GM10248 (cell line): ENCODE results near the gene FOXR1.

ENCODE experiments used
- CTCF ChIA-PET: fragments of 300-600 bp; sonication (Branson Sonifier 250); formaldehyde crosslinking; extraction: SDS; loops from one replicate; lab custom pipeline; 2021; ENCODE audit warnings: antibody characterized with exemption; lab: Yijun Ruan, JAX
- POLR2A ChIA-PET: fragments of 350-650 bp; sonication (Branson Sonifier 250); formaldehyde crosslinking; extraction: SDS; loops from one replicate; lab custom pipeline; 2020; ENCODE audit warnings: antibody characterized with exemption; lab: Yijun Ruan, JAX
- DNase-seq: peaks from one replicate; pipeline ENCODE4 v3.0.0; 2012; ENCODE audit errors: extremely low spot score
- TF ChIP-seq, protein P1 (sequence below): IDR thresholded peaks from 2 replicates; pipeline ENCODE4 v1.5.1; 2012; ENCODE audit warnings: mild to moderate bottlenecking, low read depth; ENCODE audit errors: extremely low read depth, missing control alignments, control extremely low read depth

The FOXR1 gene

DNA sequence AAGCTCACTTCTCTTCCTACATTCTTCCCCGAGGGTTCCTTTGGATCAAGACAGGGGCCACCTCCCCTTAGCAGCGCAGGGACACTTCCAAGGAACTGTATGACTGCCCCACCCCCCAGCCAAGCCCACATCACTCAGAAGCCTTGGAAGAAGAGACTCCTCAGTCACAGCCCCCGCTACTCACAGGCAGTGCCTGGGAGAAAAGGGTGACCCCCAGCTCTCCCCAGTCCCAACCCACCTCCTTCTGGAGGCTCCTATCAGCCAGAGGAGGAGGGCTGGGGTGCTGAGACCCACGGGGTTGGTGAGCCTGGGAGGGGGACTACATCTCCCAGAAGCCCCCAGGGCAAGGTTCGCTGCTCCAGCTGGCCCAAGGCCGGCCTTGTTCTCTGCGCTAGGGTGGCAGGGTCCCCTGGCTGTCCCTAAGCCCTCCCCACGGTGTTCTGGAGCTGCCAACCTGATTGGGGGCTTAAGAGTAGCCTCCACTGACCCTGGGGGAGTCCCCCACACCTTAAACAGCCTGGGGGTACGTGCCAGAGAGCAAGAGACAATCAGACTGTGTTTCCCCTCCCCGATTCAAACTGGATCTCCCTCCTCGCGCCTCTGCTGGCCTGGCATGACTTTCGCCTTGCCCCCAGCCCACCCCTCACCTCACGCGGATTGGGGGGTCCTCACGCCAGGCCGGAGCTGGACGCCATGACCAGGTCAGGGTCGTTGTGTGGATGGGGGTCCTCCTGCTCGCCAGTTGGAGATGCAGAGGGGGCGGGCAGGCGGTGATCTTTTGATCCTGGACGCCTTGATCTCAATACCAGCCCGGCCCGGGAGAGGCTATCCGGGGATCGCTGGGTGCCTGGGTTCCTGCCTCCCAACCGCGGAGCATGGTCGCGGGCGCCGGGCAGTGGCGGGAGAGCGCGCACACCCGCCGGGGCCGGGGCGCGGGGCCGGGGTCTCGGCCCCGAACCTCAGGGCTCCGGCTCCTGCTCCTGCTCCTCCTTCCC lies 46.7 kb upstream of the FOXR1 start:
- peak; percentile 76 for DNase-seq
- POLR2A ChIA-PET, result interaction anchor here (0.6 to 1.9 kb wide), 2 partner anchors 30 to 170 kb away, joined by 4 to 5 read pairs; a partner anchor contains a TSS
- TF ChIP-seq, protein P1, sequence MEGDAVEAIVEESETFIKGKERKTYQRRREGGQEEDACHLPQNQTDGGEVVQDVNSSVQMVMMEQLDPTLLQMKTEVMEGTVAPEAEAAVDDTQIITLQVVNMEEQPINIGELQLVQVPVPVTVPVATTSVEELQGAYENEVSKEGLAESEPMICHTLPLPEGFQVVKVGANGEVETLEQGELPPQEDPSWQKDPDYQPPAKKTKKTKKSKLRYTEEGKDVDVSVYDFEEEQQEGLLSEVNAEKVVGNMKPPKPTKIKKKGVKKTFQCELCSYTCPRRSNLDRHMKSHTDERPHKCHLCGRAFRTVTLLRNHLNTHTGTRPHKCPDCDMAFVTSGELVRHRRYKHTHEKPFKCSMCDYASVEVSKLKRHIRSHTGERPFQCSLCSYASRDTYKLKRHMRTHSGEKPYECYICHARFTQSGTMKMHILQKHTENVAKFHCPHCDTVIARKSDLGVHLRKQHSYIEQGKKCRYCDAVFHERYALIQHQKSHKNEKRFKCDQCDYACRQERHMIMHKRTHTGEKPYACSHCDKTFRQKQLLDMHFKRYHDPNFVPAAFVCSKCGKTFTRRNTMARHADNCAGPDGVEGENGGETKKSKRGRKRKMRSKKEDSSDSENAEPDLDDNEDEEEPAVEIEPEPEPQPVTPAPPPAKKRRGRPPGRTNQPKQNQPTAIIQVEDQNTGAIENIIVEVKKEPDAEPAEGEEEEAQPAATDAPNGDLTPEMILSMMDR, result no peak
- CTCF ChIA-PET, result interaction anchor here (0.7 to 3.6 kb wide), 16 partner anchors 9 to 236 kb away, joined by 3 to 53 read pairs (median 4); partner anchors contain the start of gene DDX6

DNA sequence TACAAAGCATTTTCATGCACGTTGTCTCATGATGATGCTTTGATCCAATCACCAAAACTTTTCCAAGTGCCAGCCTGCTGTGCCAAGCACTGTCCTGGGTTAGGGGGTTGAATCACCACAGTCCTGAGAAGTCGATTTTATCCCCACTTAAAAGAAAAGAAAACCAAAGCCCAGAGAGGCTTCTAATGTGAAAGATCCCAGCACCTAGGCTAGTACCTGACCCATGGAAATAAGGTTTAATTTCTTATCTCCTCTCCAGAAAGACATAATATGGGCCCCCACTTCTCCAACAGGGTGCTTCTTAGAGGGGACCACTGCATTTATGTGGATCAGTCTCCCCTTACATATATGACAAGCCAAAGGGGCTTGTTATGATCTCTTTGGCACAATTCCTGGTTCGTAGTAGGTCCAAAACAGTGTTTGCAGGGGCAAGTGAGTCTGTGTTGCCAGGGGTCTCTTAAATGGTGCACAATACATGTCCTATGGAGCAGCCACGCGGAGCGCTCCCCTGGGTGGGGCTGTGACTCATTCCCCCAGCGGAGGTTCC lies 43.9 kb upstream of the FOXR1 start:
- CTCF ChIA-PET, result interaction anchor here (0.7 to 3.5 kb wide), 12 partner anchors 12 to 267 kb away, joined by 3 to 13 read pairs (median 4); partner anchors contain the start of gene CXCR5
- no peak for DNase-seq
- TF ChIP-seq, protein P1, result no peak
- POLR2A ChIA-PET, result no interaction called here

DNA sequence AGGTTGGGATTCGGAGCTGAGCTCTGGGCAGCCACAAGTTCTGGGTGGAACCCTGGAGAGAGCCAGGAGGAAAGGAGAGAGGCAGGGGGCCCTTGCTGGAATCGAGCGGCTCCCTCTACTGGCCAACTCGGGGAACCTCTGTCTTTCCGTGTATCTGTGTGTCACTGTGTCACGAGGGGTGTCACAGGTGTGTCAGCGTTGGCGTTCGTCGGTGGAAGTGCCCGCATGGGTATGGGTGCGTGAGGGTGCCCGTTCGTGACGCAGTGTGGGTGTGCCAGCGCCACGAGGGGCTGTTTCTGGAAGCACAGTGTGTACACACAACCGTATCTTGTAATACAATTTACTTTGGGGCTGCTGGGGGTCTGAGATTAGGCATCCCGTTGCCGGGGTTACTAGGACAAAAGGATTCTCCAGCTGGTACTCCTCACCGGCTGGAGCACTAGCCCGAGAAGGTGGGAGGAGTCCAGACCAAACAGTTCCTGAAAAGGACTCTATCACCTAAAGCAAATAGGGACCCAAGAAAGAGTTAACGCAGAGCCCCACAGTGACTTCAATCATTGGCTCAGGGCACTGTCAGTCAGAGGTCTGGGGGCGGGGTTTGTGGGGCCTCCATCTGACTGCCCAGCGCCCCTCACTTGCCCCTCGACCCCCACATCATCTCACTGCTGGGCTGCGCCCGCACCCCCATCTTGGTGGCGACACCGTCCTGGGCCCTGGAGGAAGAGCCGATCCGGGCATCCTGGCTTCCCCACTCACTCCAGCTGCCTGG lies 43.3 kb upstream of the FOXR1 start:
- TF ChIP-seq, protein P1, result peak; percentile 82
- peak; percentile 95 for DNase-seq
- CTCF ChIA-PET, result interaction anchor here (0.7 to 3.5 kb wide), 16 partner anchors 11 to 268 kb away, joined by 3 to 13 read pairs (median 4); partner anchors contain the start of genes CXCR5 and UPK2
- POLR2A ChIA-PET, result interaction anchor here (0.6 kb wide), 1 partner anchor 414 kb away, joined by 4 read pairs; no protein-coding TSS in a partner anchor

DNA sequence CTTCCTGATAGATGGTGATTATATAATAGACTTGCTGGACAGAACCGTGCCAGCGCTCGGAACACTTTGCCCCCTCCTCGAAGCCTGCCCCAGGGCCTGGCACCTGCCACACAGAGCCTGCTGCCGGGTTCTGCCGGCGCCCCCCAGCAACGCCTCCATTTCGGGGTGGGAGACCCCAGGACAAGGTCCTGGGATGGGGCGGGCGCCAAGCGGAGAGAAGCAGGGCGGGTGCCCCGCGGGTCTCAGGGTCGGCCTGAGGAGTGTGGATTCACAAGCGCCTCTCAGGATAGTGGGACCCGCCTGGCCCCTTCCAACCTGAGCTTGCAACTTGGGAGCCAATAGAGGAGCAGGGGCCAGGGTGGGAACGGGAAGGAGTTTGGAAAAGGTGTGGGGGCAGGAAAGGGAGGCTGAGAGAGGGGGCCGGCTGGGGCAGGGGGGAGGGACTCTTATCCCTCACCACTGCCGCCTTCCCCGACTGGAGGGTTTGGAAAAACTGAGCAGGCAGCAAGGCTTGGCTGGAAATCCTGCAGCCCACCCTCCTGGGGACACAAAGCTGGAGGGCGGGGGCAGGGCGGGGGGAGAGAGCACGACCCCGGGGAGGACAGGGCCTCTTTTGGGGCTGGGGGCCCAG lies 42.6 kb upstream of the FOXR1 start:
- ChIA-PET CTCF (interaction anchor here (1.0 to 3.5 kb wide), 16 partner anchors 10 to 271 kb away, joined by 3 to 45 read pairs (median 4); partner anchors contain the start of genes CENATAC, CXCR5 and UPK2), POLR2A (interaction anchor here (0.6 kb wide), 1 partner anchor 413 kb away, joined by 4 read pairs; no protein-coding TSS in a partner anchor)
- TF ChIP-seq, protein P1, result no peak
- DNase-seq, result no peak

DNA sequence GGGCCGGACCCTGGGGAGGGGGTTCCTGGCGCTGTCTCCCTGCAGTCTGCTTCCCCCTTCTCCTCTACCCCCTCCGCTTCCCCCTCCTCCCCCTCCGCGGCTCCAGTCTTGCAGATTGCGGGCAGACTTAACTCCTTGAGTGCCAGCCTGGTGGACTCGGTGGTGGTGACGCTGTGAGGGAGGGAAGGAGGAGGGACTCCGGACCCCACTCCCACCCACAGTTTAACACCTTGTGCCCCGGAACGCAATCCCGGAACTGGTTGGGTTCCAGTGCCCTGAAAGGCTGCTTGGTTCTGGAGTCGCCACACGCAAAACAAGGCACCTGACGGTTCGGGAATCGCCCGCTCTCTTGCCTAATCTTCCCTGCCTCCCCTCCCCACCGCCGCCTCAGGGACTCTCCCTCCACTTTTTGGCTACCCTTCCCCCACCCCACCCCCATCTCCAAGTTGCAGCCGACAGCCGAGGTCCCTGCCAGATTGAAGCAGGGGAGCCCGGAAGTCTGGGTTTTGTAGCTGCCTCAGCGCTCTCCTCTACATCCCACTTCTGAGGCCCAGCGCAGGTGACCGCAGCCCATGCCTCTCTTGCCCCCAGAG lies 42.0 kb upstream of the FOXR1 start:
- TF ChIP-seq, protein P1, result no peak
- ChIA-PET CTCF (interaction anchor here (0.6 to 3.6 kb wide), 36 partner anchors 8 to 325 kb away, joined by 3 to 45 read pairs (median 4); partner anchors contain the start of genes CENATAC, CXCR5 and UPK2), POLR2A (interaction anchor here (0.6 to 1.0 kb wide), 3 partner anchors 41 to 337 kb away, joined by 3 to 4 read pairs (median 3); no protein-coding TSS in a partner anchor)
- peak; percentile 66 for DNase-seq
